IMR-90 (cell line): Measurements from ENCODE around the gene IL1RAPL1. TPM values are rescaled to one million over a fixed set of nuclear protein-coding genes. Genes with fewer than 3 reads are reported as not detected.

Experiments
- ATAC-seq: fragments of 200-7000 bp; cut with Tn5 transposase; 2 replicates; pipeline ENCODE4 v1.9.1; 2020; ENCODE audit warnings: low read depth, mild to moderate bottlenecking, moderate library complexity
- BruUV-seq: library from RNA; stranded (reverse); fragments of 400-500 nt; replicated peaks from 2 replicates; lab custom pipeline; 2021; lab: Mats Ljungman, UMichigan
- CTCF ChIA-PET: fragments of 300-600 bp; formaldehyde crosslinking; extraction: SDS; loops from one replicate; lab custom pipeline; 2021; ENCODE audit warnings: antibody characterized with exemption; lab: Yijun Ruan, JAX
- POLR2A ChIA-PET: fragments of 300-600 bp; sonication (Branson Sonifier 250); formaldehyde crosslinking; loops from one replicate; lab custom pipeline; 2022; ENCODE audit warnings: antibody characterized with exemption; ENCODE audit not compliant: unreplicated experiment; lab: Charles Lee
- DNase-seq: peaks from one replicate; pipeline ENCODE4 v3.0.0; 2013
- H2AFZ ChIP-seq: replicated peaks from 2 replicates; pipeline ENCODE3; 2013; ENCODE audit warnings: low read length, mild to moderate bottlenecking; ENCODE audit not compliant: poor library complexity
- H2AK5ac ChIP-seq: 2 replicates; pipeline ENCODE4 v1.6.1; 2013; ENCODE audit warnings: low read depth, low read length, inconsistent platforms
- H2AK9ac ChIP-seq: replicated peaks from 2 replicates; pipeline ENCODE3; 2013; ENCODE audit warnings: mild to moderate bottlenecking, low read depth, low read length, moderate library complexity; ENCODE audit not compliant: poor library complexity
- H2BK120ac ChIP-seq: 2 replicates; pipeline ENCODE4 v1.6.1; 2013; ENCODE audit warnings: low read depth, low read length, inconsistent platforms
- H2BK15ac ChIP-seq: 3 replicates; pipeline ENCODE4 v1.6.1; 2013; ENCODE audit warnings: low read depth, low read length, inconsistent platforms
- H2BK20ac ChIP-seq: 2 replicates; pipeline ENCODE4 v1.6.1; 2013; ENCODE audit warnings: low read depth, mild to moderate bottlenecking, inconsistent platforms, low read length, moderate library complexity
- H2BK5ac ChIP-seq: 2 replicates; pipeline ENCODE4 v1.6.1; 2013; ENCODE audit warnings: mild to moderate bottlenecking, low read depth, low read length, inconsistent platforms; ENCODE audit not compliant: poor library complexity, severe bottlenecking
- H3K14ac ChIP-seq: replicated peaks from 2 replicates; pipeline ENCODE4 v1.6.1; 2013; ENCODE audit warnings: low read depth, low read length, inconsistent platforms
- H3K18ac ChIP-seq: 2 replicates; pipeline ENCODE4 v1.6.1; 2013; ENCODE audit warnings: low read depth, low read length, control low read depth
- H3K23ac ChIP-seq: 2 replicates; pipeline ENCODE4 v1.6.1; 2013; ENCODE audit warnings: low read depth, low read length, inconsistent platforms
- H3K27ac ChIP-seq: 2 replicates; pipeline ENCODE4 v1.5.1; 2013; ENCODE audit warnings: mild to moderate bottlenecking, control low read depth, low read length; ENCODE audit not compliant: insufficient read depth
- H3K27me3 ChIP-seq: 2 replicates; pipeline ENCODE4 v1.6.1; 2013; ENCODE audit warnings: low read length; ENCODE audit not compliant: control insufficient read depth, insufficient read depth
- H3K36me3 ChIP-seq: 2 replicates; pipeline ENCODE4 v1.6.1; 2013; ENCODE audit warnings: low read length, mixed read lengths; ENCODE audit not compliant: control insufficient read depth, insufficient read depth
- H3K4ac ChIP-seq: 2 replicates; pipeline ENCODE4 v1.6.1; 2013; ENCODE audit warnings: low read depth, low read length, inconsistent platforms
- H3K4me1 ChIP-seq: 2 replicates; pipeline ENCODE4 v1.6.1; 2013; ENCODE audit warnings: low read length, mixed read lengths; ENCODE audit not compliant: control insufficient read depth, insufficient read depth
- H3K4me2 ChIP-seq: 2 replicates; pipeline ENCODE4 v1.6.1; 2013; ENCODE audit warnings: low read depth, mild to moderate bottlenecking, control low read depth, low read length, moderate library complexity
- H3K4me3 ChIP-seq: 2 replicates; pipeline ENCODE4 v1.5.1; 2013; ENCODE audit warnings: low read depth, mild to moderate bottlenecking, control low read depth, low read length, moderate library complexity; ENCODE audit not compliant: insufficient read depth
- H3K56ac ChIP-seq: 2 replicates; pipeline ENCODE4 v1.6.1; 2013; ENCODE audit warnings: low read length, inconsistent platforms; ENCODE audit not compliant: insufficient read depth; ENCODE audit errors: extremely low read depth
- H3K79me1 ChIP-seq, 2 experiments: 2 replicates each; pipeline ENCODE4 v1.6.1; 2013; ENCODE audit warnings: low read length in 2 of 2, inconsistent platforms in 1 of 2, low read depth in 1 of 2
- H3K9ac ChIP-seq: 2 replicates; pipeline ENCODE4 v1.6.1; 2013; ENCODE audit warnings: low read depth, low read length, control low read depth
- H3K9me1 ChIP-seq: 2 replicates; pipeline ENCODE4 v1.6.1; 2013; ENCODE audit warnings: low read length, inconsistent platforms; ENCODE audit not compliant: insufficient read depth
- H3K9me3 ChIP-seq: 2 replicates; pipeline ENCODE4 v1.6.1; 2013; ENCODE audit warnings: low read length; ENCODE audit not compliant: control insufficient read depth, insufficient read depth
- H4K20me1 ChIP-seq: 2 replicates; pipeline ENCODE4 v1.6.1; 2013; ENCODE audit warnings: low read length, inconsistent platforms; ENCODE audit not compliant: insufficient read depth
- H4K5ac ChIP-seq: 2 replicates; pipeline ENCODE4 v1.6.1; 2013; ENCODE audit warnings: mild to moderate bottlenecking, low read depth, low read length, control low read depth
- H4K8ac ChIP-seq, 2 experiments: 2 replicates each; pipeline ENCODE4 v1.6.1; 2013; ENCODE audit warnings: low read depth in 2 of 2, low read length in 2 of 2, control low read depth in 1 of 2, inconsistent platforms in 1 of 2
- H4K91ac ChIP-seq: 2 replicates; pipeline ENCODE4 v1.6.1; 2013; ENCODE audit warnings: low read depth, low read length, inconsistent platforms; ENCODE audit not compliant: insufficient read depth
- CTCF ChIP-seq: conservative IDR thresholded peaks from 2 replicates; pipeline ENCODE4 v1.5.1; 2012; ENCODE audit warnings: mild to moderate bottlenecking, low read depth, low read length, improper control_type of control experiment
- MXI1 ChIP-seq: IDR thresholded peaks from 2 replicates; pipeline ENCODE4 v1.6.1; 2012; ENCODE audit warnings: low read depth, mild to moderate bottlenecking, low read length, moderate library complexity, borderline replicate concordance
- WGBS, 2 experiments: methylation state at CpG; one replicate each; pipeline versions ENCODE4 v1.1.5 to v1.1.7; 2013; ENCODE audit warnings: missing lambda C conversion rate in 2 of 2; ENCODE audit not compliant: insufficient read length in 1 of 2; ENCODE audit errors: extremely low coverage in 2 of 2; 5-methylcytosine and 5-hydroxymethylcytosine counted together
- dilution Hi-C: fragments of 300-500 bp; cut with HindIII; formaldehyde crosslinking; loops from one replicate; pipeline ENCODE4 v1.14.3; 2018; ENCODE audit warnings: low sequenced_read_pairs; ENCODE audit not compliant: unreplicated experiment
- in situ Hi-C: fragments of 300-500 bp; cut with MboI; formaldehyde crosslinking; loops from 3 replicates; pipeline ENCODE4 v1.14.3; 2019; ENCODE audit warnings: low sequenced_read_pairs, inconsistent platforms, mixed read lengths
- intact Hi-C: fragments of 100-400 bp; cut with micrococcal nuclease; formaldehyde crosslinking; loops from 2 replicates; pipeline ENCODE4 v1.10.0; 2022
- polyA plus RNA-seq, 3 experiments: library from polyadenylated mRNA; depleted of rRNA; stranded (reverse); fragments of >200 nt; gene quantifications; 2 replicates each; pipeline ENCODE4 v1.2.3, GENCODE V29; 2012; ENCODE audit warnings: low replicate concordance in 1 of 3
- total RNA-seq: library from RNA; depleted of rRNA; stranded (reverse); fragments of >200 nt; gene quantifications from 2 replicates; pipeline ENCODE4 v1.2.3, GENCODE V29; 2012

The IL1RAPL1 gene
- total and polyA plus RNA-seq, 2 of the 4 experiments (the other 2 are of a cell fraction): 1.5 to 9.0 TPM

DNA sequence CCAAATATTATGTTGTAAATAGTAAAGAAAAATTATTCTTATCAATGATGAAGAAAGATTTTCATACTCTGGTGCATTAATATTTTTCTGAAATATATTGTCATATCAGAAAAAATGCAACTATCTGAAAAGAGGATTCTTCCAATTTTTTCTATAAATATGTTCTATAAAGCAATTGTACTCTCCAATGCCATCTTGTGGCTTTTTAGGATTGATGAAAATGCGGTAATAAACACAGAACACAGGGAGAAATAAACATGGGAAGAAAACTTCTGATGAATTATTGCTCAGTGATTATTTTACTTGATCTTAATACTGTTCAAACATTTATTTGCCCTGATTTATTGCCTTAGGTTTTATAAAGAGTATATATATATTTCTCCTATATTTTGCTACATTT is 215.4 kb downstream of the IL1RAPL1 start:
- Histone ChIP-seq H4K8ac (no peak overlapping the region), H2BK5ac (no peak overlapping the region), H3K9me3 (no peaks in the 10 kb centered on the region), H3K14ac (no peak overlapping the region), H3K27ac (no peak overlapping the region), H3K9me1 (no peaks in the 10 kb centered on the region), H2AK9ac (no peak overlapping the region), H3K79me1 (no peaks in the 10 kb centered on the region), H4K20me1 (no peaks in the 10 kb centered on the region), H2BK20ac (no peak overlapping the region), H3K9ac (no peak overlapping the region), H4K5ac (no peak overlapping the region), H3K36me3 (no peaks in the 10 kb centered on the region), H3K23ac (no peak overlapping the region), H2BK15ac (no peak overlapping the region), H2BK120ac (no peak overlapping the region), H3K4me1 (no peaks in the 10 kb centered on the region), H2AFZ (no peak overlapping the region), H3K4me3 (no peak overlapping the region), H3K56ac (no peak overlapping the region), H2AK5ac (no peak overlapping the region), H3K4me2 (no peak overlapping the region), H3K18ac (no peak overlapping the region), H3K27me3 (no peaks in the 10 kb centered on the region), H4K91ac (no peak overlapping the region), H3K4ac (no peak overlapping the region)
- DNase-seq (no peak), ATAC-seq (no peak)
- in situ Hi-C loops (no loop called here), intact Hi-C loops (loop anchor here (2.0 kb wide), 1 partner anchor 212 kb away; no protein-coding TSS in a partner anchor), dilution Hi-C loops (no loop called here)
- no TSS peak for BruUV-seq
- POLR2A ChIA-PET: no interaction called here
- no CpG with 5 or more reads among the region's 1 CpG for WGBS, 2 experiments
- CTCF ChIA-PET: no interaction called here
- TF ChIP-seq CTCF (0 out of 2 replicates have a peak, but pooled peaks have one; percentile 15), MXI1 (no peak)
